Measurements from ENCODE around the gene EYS.

EYS gene

DNA sequence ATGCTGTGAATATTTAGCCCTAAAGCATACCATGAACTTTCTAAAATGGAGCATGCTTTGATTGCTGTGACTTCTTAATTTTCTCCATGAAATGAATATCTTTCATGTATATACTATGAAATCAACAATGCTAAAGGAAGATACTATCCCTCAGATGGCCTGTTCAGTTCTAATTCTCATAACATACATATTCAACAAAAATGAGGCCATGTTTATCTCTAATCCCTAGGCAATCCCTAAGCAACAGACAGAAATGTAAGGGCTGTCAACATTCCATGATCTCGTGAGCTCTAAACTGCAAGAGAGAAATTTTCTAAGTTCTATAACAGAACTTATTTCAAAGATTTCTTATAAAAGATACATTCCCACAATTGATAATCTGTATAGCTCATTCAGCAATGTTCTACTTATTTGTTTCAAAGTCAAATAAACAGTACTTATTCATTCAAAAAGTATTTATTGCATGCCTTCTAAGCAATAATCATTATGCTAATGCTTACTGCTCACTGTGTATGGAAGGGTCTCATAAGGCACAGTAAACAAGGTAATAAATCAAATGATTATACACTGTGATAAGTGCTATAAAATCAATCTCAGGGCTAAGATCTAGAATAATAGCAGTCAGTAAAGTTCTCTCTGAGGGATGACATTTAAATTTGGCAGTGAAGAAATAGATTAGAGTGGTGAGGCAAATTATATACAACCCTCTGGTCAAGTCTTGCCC lies 1578.6 kb downstream of the EYS start:
- no peaks in the 10 kb centered on the region for H3K9me3 ChIP-seq (ENCODE audit: control insufficient read depth, insufficient read depth, low read length)
- no peaks in the 10 kb centered on the region for H3K27me3 ChIP-seq (ENCODE audit: control insufficient read depth, low read length)
- H3K9me2 ChIP-seq (replicated peaks; ENCODE audit: control insufficient read depth, low read length), result no peaks in the 10 kb centered on the region
- TF ChIP-seq EZH2phosphoT487 (IDR thresholded peaks at IDR 0.05; ENCODE audit: borderline replicate concordance, low read length), result no peak
- TF ChIP-seq, protein P1, sequence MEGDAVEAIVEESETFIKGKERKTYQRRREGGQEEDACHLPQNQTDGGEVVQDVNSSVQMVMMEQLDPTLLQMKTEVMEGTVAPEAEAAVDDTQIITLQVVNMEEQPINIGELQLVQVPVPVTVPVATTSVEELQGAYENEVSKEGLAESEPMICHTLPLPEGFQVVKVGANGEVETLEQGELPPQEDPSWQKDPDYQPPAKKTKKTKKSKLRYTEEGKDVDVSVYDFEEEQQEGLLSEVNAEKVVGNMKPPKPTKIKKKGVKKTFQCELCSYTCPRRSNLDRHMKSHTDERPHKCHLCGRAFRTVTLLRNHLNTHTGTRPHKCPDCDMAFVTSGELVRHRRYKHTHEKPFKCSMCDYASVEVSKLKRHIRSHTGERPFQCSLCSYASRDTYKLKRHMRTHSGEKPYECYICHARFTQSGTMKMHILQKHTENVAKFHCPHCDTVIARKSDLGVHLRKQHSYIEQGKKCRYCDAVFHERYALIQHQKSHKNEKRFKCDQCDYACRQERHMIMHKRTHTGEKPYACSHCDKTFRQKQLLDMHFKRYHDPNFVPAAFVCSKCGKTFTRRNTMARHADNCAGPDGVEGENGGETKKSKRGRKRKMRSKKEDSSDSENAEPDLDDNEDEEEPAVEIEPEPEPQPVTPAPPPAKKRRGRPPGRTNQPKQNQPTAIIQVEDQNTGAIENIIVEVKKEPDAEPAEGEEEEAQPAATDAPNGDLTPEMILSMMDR (IDR thresholded peaks at IDR 0.05; ENCODE audit: low read depth, low read length, poor library complexity, severe bottlenecking), result no peak
- H3K27ac ChIP-seq (ENCODE audit: low read depth, low read length), result no peak overlapping the region
- no peaks in the 10 kb centered on the region for H3K36me3 ChIP-seq (ENCODE audit: control insufficient read depth, low read length)
- H3K4me3 ChIP-seq (ENCODE audit: low read length), result no peak overlapping the region
- H4K20me1 ChIP-seq (ENCODE audit: control insufficient read depth, insufficient read depth, low read depth, low read length), result no peaks in the 10 kb centered on the region
- H3K4me2 ChIP-seq (ENCODE audit: low read length), result no peak overlapping the region
- H3F3A ChIP-seq (ENCODE audit: control insufficient read depth, insufficient read depth), result no peaks in the 10 kb centered on the region
- H3K4me1 ChIP-seq (ENCODE audit: control insufficient read depth, low read length), result no peaks in the 10 kb centered on the region
- H3K79me2 ChIP-seq (ENCODE audit: control insufficient read depth, low read length), result no peaks in the 10 kb centered on the region

DNA sequence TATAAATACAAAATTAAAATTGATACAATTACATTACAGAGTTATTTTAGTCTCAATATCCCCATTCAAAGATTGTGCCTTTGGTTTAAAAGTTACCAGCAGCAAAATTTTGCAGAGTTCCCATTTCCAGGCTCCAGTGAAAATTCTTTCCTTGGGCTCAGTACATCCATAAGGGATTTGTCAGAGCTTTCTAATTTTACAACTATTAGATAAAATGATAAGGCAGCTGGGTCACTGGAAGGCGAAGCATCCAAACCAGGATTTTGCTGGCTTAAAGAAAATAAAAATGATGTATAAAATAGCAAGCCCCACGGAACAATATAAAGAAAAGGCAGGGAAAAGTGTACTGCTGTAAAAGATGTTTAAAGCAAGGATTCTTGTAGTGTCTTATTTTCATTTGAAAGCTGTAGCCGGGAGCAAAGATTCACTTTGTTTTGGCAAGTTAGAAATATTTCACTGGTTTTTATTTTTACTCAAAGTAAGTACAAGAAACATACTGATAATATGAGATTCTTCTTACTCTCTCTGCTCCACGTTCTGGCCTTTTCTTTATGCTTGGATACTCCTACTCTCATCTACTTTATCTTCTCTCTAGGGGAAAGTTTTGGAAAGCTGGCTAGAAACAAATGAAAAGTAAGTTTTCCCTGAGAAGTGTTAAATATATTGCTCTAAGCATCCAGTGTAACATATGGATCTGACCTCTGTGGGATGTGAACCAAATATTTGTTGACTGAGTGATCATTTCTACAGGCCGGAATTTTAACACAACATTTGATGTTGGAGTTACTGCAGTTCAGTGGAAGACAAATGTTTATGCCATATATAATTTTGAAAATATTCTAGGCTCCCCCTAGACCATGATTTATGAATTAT lies 1583.0 kb downstream of the EYS start:
- H3K36me3 ChIP-seq (ENCODE audit: control insufficient read depth, low read length), result no peaks in the 10 kb centered on the region
- H3K4me3 ChIP-seq (ENCODE audit: low read length), result no peak overlapping the region
- H3K27me3 ChIP-seq (ENCODE audit: control insufficient read depth, low read length), result no peaks in the 10 kb centered on the region
- H4K20me1 ChIP-seq (ENCODE audit: control insufficient read depth, insufficient read depth, low read depth, low read length), result no peaks in the 10 kb centered on the region
- H3F3A ChIP-seq (ENCODE audit: control insufficient read depth, insufficient read depth), result no peaks in the 10 kb centered on the region
- no peaks in the 10 kb centered on the region for H3K9me3 ChIP-seq (ENCODE audit: control insufficient read depth, insufficient read depth, low read length)
- no peaks in the 10 kb centered on the region for H3K79me2 ChIP-seq (ENCODE audit: control insufficient read depth, low read length)
- no peaks in the 10 kb centered on the region for H3K4me1 ChIP-seq (ENCODE audit: control insufficient read depth, low read length)
- H3K9me2 ChIP-seq (replicated peaks; ENCODE audit: control insufficient read depth, low read length), result no peaks in the 10 kb centered on the region
- H3K4me2 ChIP-seq (ENCODE audit: low read length), result no peak overlapping the region
- no peak for TF ChIP-seq EZH2phosphoT487 (IDR thresholded peaks at IDR 0.05; ENCODE audit: borderline replicate concordance, low read length)
- TF ChIP-seq, protein P1 (IDR thresholded peaks at IDR 0.05; ENCODE audit: low read depth, low read length, poor library complexity, severe bottlenecking), result no peak
- no peak overlapping the region for H3K27ac ChIP-seq (ENCODE audit: low read depth, low read length)

DNA sequence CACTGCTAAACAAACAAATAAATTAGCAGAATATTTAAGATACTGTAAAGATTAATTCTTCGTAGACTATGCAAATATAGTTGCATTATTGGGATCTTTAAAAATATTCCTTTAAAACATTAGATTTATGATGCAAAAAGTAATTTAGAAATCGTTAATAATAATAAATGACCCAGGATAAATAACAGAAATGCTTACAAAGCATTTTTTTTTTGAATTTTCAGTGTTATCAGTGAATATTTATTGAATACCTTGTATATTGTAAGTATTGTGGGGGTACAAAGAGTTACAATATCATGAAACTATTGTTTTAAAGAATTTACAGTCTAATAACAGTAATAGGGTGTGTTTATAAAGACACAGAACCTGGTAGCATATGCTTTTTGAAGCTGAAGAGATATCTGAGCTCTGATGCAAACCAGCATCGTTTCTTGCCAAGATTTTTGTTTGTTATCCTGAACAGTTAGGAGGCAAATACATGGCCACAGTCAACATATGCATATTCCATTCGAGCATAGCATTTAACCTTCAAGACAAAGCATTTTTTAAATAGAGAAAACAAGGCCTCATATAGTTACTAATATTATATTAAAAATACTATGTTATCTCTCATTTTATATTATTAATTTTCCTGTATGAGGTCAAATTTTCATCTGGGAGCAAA lies 1584.2 kb downstream of the EYS start:
- H3K4me2 ChIP-seq (ENCODE audit: low read length), result no peak overlapping the region
- H3K27ac ChIP-seq (ENCODE audit: low read depth, low read length), result no peak overlapping the region
- TF ChIP-seq, protein P1 (IDR thresholded peaks at IDR 0.05; ENCODE audit: low read depth, low read length, poor library complexity, severe bottlenecking), result no peak
- TF ChIP-seq EZH2phosphoT487 (IDR thresholded peaks at IDR 0.05; ENCODE audit: borderline replicate concordance, low read length), result no peak
- no peaks in the 10 kb centered on the region for H4K20me1 ChIP-seq (ENCODE audit: control insufficient read depth, insufficient read depth, low read depth, low read length)
- H3K9me3 ChIP-seq (ENCODE audit: control insufficient read depth, insufficient read depth, low read length), result no peaks in the 10 kb centered on the region
- H3F3A ChIP-seq (ENCODE audit: control insufficient read depth, insufficient read depth), result no peaks in the 10 kb centered on the region
- no peaks in the 10 kb centered on the region for H3K36me3 ChIP-seq (ENCODE audit: control insufficient read depth, low read length)
- H3K79me2 ChIP-seq (ENCODE audit: control insufficient read depth, low read length), result no peaks in the 10 kb centered on the region
- no peak overlapping the region for H3K4me3 ChIP-seq (ENCODE audit: low read length)
- no peaks in the 10 kb centered on the region for H3K27me3 ChIP-seq (ENCODE audit: control insufficient read depth, low read length)
- H3K4me1 ChIP-seq (ENCODE audit: control insufficient read depth, low read length), result no peaks in the 10 kb centered on the region
- H3K9me2 ChIP-seq (replicated peaks; ENCODE audit: control insufficient read depth, low read length), result no peaks in the 10 kb centered on the region
